HepG2 (cell line): Measurements from ENCODE around the gene ZBTB46. TPM values are rescaled to one million over a fixed set of nuclear protein-coding genes. Genes with fewer than 3 reads are reported as not detected.
A peak's percentile ranks its signal among the peaks of the same experiment; 100 is the strongest.

Source experiments
- ATAC-seq: fragments of 200-7000 bp; cut with Tn5 transposase; 3 replicates; pipeline ENCODE4 v1.9.1; 2020; ENCODE audit warnings: mild to moderate bottlenecking, moderate library complexity
- BruUV-seq: library from RNA; stranded (reverse); fragments of 400-500 nt; replicated peaks from 2 replicates; lab custom pipeline; 2021; lab: Mats Ljungman, UMichigan
- CTCF ChIA-PET: fragments of 300-600 bp; formaldehyde crosslinking; extraction: SDS; loops from one replicate; lab custom pipeline; 2021; ENCODE audit warnings: low total read pairs, inconsistent platforms, low intra/inter-chr PET ratio; lab: Yijun Ruan, JAX
- POLR2A ChIA-PET: fragments of 350-600 bp; sonication (Branson Sonifier 250); formaldehyde crosslinking; loops from one replicate; lab custom pipeline; 2020; ENCODE audit warnings: antibody characterized with exemption, inconsistent platforms; lab: Yijun Ruan, JAX
- DNase-seq: peaks from one replicate; pipeline ENCODE4 v3.0.0-alpha.2; 2015; ENCODE audit warnings: low spot score
- FAIRE-seq: peaks from 3 replicates; lab custom pipeline; 2011; peaks lifted over from hg19 to GRCh38; lab: Jason Lieb, UNC
- H2AFZ ChIP-seq: one replicate; pipeline ENCODE4 v1.6.1; 2011; ENCODE audit warnings: low read length, inconsistent platforms
- H3K27ac ChIP-seq: fragments of 300-600 bp; 3 replicates; pipeline ENCODE4 v1.8.0; 2011; ENCODE audit warnings: mixed run types, mild to moderate bottlenecking, mixed read lengths, low read length, inconsistent platforms; ENCODE audit not compliant: insufficient read depth; ENCODE audit errors: extremely low read length
- H3K27me3 ChIP-seq, 2 experiments: fragments of 200-600 bp in 1 of 2; 2 replicates in 1 of 2; 3 replicates in 1 of 2; pipeline versions ENCODE4 v1.6.0 to v1.8.0; 2011; ENCODE audit warnings: low read length in 2 of 2, mild to moderate bottlenecking in 2 of 2, moderate library complexity in 2 of 2, inconsistent platforms in 1 of 2; ENCODE audit not compliant: insufficient read depth in 2 of 2, control insufficient read depth in 1 of 2
- H3K36me3 ChIP-seq, 2 experiments: fragments of 200-600 bp in 1 of 2; replicated peaks in 1 of 2; 2 replicates in 1 of 2; 3 replicates in 1 of 2; pipeline versions ENCODE4 v1.5.1 to v1.8.0; 2011; ENCODE audit warnings: low read length in 2 of 2, inconsistent platforms in 1 of 2; ENCODE audit not compliant: insufficient read depth in 2 of 2, control insufficient read depth in 1 of 2
- H3K4me1 ChIP-seq: 2 replicates; pipeline ENCODE4 v1.5.1; 2012; ENCODE audit warnings: low read length, inconsistent platforms; ENCODE audit not compliant: insufficient read depth
- H3K4me2 ChIP-seq: 2 replicates; pipeline ENCODE4 v1.6.0; 2011; ENCODE audit warnings: low read depth, low read length, inconsistent platforms
- H3K4me3 ChIP-seq, 3 experiments: fragments of 200-600 bp in 1 of 3; sonication (generic), shearing (Covaris generic) in 1 of 3; replicated peaks in 1 of 3; 2 replicates each; pipeline ENCODE4 v1.5.1; 2011 to 2016; ENCODE audit warnings: low read length in 3 of 3, inconsistent platforms in 2 of 3, low read depth in 2 of 3, mild to moderate bottlenecking in 2 of 3, control low read depth in 1 of 3, mixed read lengths in 1 of 3; ENCODE audit not compliant: insufficient read depth in 1 of 3
- H3K79me2 ChIP-seq: one replicate; pipeline ENCODE4 v1.6.1; 2011; ENCODE audit warnings: low read length, inconsistent platforms; ENCODE audit not compliant: insufficient read depth
- H3K9ac ChIP-seq: 2 replicates; pipeline ENCODE4 v1.6.0; 2011; ENCODE audit warnings: mild to moderate bottlenecking, low read depth, low read length, inconsistent platforms; ENCODE audit not compliant: insufficient read depth
- H3K9me3 ChIP-seq: 2 replicates; pipeline ENCODE4 v1.5.1; 2012; ENCODE audit warnings: mild to moderate bottlenecking, low read length
- H4K20me1 ChIP-seq: 2 replicates; pipeline ENCODE4 v1.6.0; 2011; ENCODE audit warnings: inconsistent platforms, mild to moderate bottlenecking, low read length, moderate library complexity; ENCODE audit not compliant: insufficient read depth
- AKAP8 ChIP-seq: sonication (generic); formaldehyde crosslinking; IDR thresholded peaks from 2 replicates; pipeline ENCODE4 v1.5.1; 2020; ENCODE audit warnings: mild to moderate bottlenecking, missing genetic modification reagents
- HNRNPK ChIP-seq: fragments of 200-400 bp; formaldehyde crosslinking; IDR thresholded peaks from 2 replicates; pipeline ENCODE4 v1.6.1; 2018; ENCODE audit warnings: low read length, low read depth, moderate library complexity, mild to moderate bottlenecking; ENCODE audit not compliant: poor library complexity, severe bottlenecking
- IKZF4 ChIP-seq: sonication (generic); formaldehyde crosslinking; IDR thresholded peaks from 2 replicates; pipeline ENCODE4 v1.5.1; 2020; ENCODE audit warnings: borderline replicate concordance, mild to moderate bottlenecking, low read depth, missing genetic modification reagents; ENCODE audit errors: not compliant biosample characterization
- MEIS2 ChIP-seq: sonication (generic); formaldehyde crosslinking; IDR thresholded peaks from 2 replicates; pipeline ENCODE4 v1.9.0; 2021; ENCODE audit warnings: mild to moderate bottlenecking, missing genetic modification reagents
- NCOA5 ChIP-seq: sonication (generic); formaldehyde crosslinking; IDR thresholded peaks from 2 replicates; pipeline ENCODE4 v1.4.0; 2020; ENCODE audit warnings: missing genetic modification reagents
- NR1H2 ChIP-seq: sonication (generic); formaldehyde crosslinking; IDR thresholded peaks from 2 replicates; pipeline ENCODE4 v1.8.1; 2022; ENCODE audit warnings: low read depth, missing genetic modification reagents, borderline replicate concordance
- TMF1 ChIP-seq: sonication (generic); formaldehyde crosslinking; IDR thresholded peaks from 2 replicates; pipeline ENCODE4 v1.8.1; 2022; ENCODE audit warnings: low read depth, missing genetic modification reagents
- UBTF ChIP-seq: sonication (generic); formaldehyde crosslinking; IDR thresholded peaks from 2 replicates; pipeline ENCODE4 v1.4.0; 2020; ENCODE audit warnings: mild to moderate bottlenecking, missing genetic modification reagents
- ZBTB42 ChIP-seq: sonication (generic); formaldehyde crosslinking; IDR thresholded peaks from 2 replicates; pipeline ENCODE4 v1.5.0; 2020; ENCODE audit warnings: mild to moderate bottlenecking, missing genetic modification reagents
- ZBTB7A ChIP-seq: sonication (generic); formaldehyde crosslinking; IDR thresholded peaks from 2 replicates; pipeline ENCODE4 v1.8.0; 2022; ENCODE audit warnings: mild to moderate bottlenecking, missing genetic modification reagents
- ZFYVE20 ChIP-seq: sonication (generic); formaldehyde crosslinking; IDR thresholded peaks from 2 replicates; pipeline ENCODE4 v1.8.0; 2023; ENCODE audit warnings: low read depth, mild to moderate bottlenecking, moderate library complexity, missing genetic modification reagents, borderline replicate concordance
- ZNF772 ChIP-seq: sonication (generic); formaldehyde crosslinking; IDR thresholded peaks from 2 replicates; pipeline ENCODE4 v1.5.0; 2020; ENCODE audit warnings: mild to moderate bottlenecking, missing genetic modification reagents
- ZNF776 ChIP-seq: sonication (generic); formaldehyde crosslinking; IDR thresholded peaks from 2 replicates; pipeline ENCODE4 v1.4.0; 2020; ENCODE audit warnings: mild to moderate bottlenecking, missing genetic modification reagents
- ZNF788 ChIP-seq: sonication (generic); formaldehyde crosslinking; IDR thresholded peaks from 2 replicates; pipeline ENCODE4 v1.5.0; 2020; ENCODE audit warnings: mild to moderate bottlenecking, missing genetic modification reagents, borderline replicate concordance
- WGBS: methylation state at CpG from one replicate; pipeline ENCODE4 v1.1.6; 2017; ENCODE audit warnings: low lambda C conversion rate; 5-methylcytosine and 5-hydroxymethylcytosine counted together
- in situ Hi-C: cut with HindIII; loops from 2 replicates; pipeline ENCODE4 v1.10.0; 2017; ENCODE audit warnings: low pct_unique_long_range_greater_than_20kb; ENCODE audit not compliant: extremely low pct_ligation_motif_present
- intact Hi-C: fragments of 100-400 bp; cut with micrococcal nuclease; formaldehyde crosslinking; loops from one replicate; pipeline ENCODE4 v1.10.0; 2022; ENCODE audit not compliant: unreplicated experiment
- polyA plus RNA-seq, 8 experiments: library from polyadenylated mRNA; depleted of rRNA in 3 of 8; stranded (reverse) in 7 of 8; unstranded in 1 of 8; fragments of >200 nt; fragmentation: Illumina TruSeq in 4 of 8; extraction: Trizol in 4 of 8; gene quantifications; 2 replicates each; pipeline versions ENCODE4 v1.2.1 to v1.2.3, GENCODE V29; 2011 to 2016; ENCODE audit warnings: low read depth in 4 of 8, missing spikeins in 1 of 8, mixed read lengths in 1 of 8; ENCODE audit not compliant: insufficient read depth in 1 of 8
- total RNA-seq, 5 experiments: library from RNA; depleted of rRNA; stranded (reverse); fragments of >200 nt; fragmentation: Illumina TruSeq; extraction: Trizol; gene quantifications; 2 replicates each; pipeline ENCODE4 v1.2.3, GENCODE V29; 2016; ENCODE audit warnings: low read depth in 1 of 5
- TF ChIP-seq, protein P1 (sequence below): IDR thresholded peaks from 2 replicates; pipeline ENCODE4 v1.6.1; 2016; ENCODE audit warnings: missing compliant biosample characterization, missing genetic modification reagents, borderline replicate concordance
- TF ChIP-seq, protein P2 (sequence below): sonication (generic); formaldehyde crosslinking; IDR thresholded peaks from 2 replicates; pipeline ENCODE4 v1.8.1; 2023; ENCODE audit warnings: mild to moderate bottlenecking, missing genetic modification reagents
- TF ChIP-seq, protein P3 (sequence below): sonication (generic); formaldehyde crosslinking; IDR thresholded peaks from 2 replicates; pipeline ENCODE4 v1.4.0; 2020; ENCODE audit warnings: missing genetic modification reagents, borderline replicate concordance

Gene ZBTB46
- total and polyA plus RNA-seq, 2 of the 13 experiments (the other 11 are each of a cell fraction or from before 2014, with no cell fraction given): 1.6 to 13.5 TPM

DNA sequence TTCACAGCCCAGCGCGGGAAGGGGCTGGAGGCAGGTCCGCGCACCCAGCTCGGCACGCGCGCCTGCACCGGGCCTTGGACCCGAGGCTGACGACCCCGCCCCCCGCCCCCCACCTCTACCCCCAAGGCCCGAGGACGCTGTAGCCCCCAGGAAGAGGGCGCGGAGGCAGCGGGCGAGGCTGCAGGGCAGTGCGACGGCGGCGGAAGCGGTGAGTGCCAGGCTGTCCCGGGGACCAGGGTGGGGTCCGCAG is 93.4 kb downstream of the ZBTB46 start:
- Histone ChIP-seq H3K27ac (peak overlapping the region; percentile 93), H3K9me3 (no peaks in the 10 kb centered on the region), H3K79me2 (peaks cover 32% of the 10 kb centered on the region), H3K4me1 (peaks cover 56% of the 10 kb centered on the region), H2AFZ (no peak overlapping the region), H3K36me3 (peaks cover 31 to 41% of the 10 kb centered on the region in 2 experiments), H3K9ac (peak overlapping the region; percentile 72), H3K27me3 (no peaks in the 10 kb centered on the region), H3K4me3 (peak overlapping the region; percentile 46 to 93 (median 85); a peak in 5 of 6 replicates), H3K4me2 (peak overlapping the region; percentile 90), H4K20me1 (no peaks in the 10 kb centered on the region)
- no TSS peak for BruUV-seq
- intact Hi-C loops: loop anchor here (5.0 kb wide), 1 partner anchor 200 kb away; the partner anchor contains the start of gene PTK6
- ChIA-PET CTCF (interaction anchor here (2.5 kb wide), 1 partner anchor 30 kb away, joined by 8 read pairs; the partner anchor contains the start of genes ARFRP1 and ZGPAT), POLR2A (interaction anchor here (0.5 to 7.3 kb wide), 22 partner anchors 10 to 298 kb away, joined by 3 to 190 read pairs (median 4); partner anchors contain the start of genes ARFRP1, C20orf204, GMEB2 and RTEL1)
- in situ Hi-C loops: no loop called here
- DNase-seq (no peak), FAIRE-seq (no peak), ATAC-seq (no peak)
- WGBS: 4% methylated on average over 14 of the region's 26 CpGs
- peak; percentile 24 for TF ChIP-seq HNRNPK
- TF ChIP-seq ZBTB42: 0 out of 2 replicates have a peak, but pooled peaks have one; percentile 19
- TF ChIP-seq, protein P1, sequence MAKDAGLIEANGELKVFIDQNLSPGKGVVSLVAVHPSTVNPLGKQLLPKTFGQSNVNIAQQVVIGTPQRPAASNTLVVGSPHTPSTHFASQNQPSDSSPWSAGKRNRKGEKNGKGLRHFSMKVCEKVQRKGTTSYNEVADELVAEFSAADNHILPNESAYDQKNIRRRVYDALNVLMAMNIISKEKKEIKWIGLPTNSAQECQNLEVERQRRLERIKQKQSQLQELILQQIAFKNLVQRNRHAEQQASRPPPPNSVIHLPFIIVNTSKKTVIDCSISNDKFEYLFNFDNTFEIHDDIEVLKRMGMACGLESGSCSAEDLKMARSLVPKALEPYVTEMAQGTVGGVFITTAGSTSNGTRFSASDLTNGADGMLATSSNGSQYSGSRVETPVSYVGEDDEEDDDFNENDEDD: peak; percentile 97
- peak; percentile 73 for TF ChIP-seq IKZF4 (CRISPR knock-in tag)
- TF ChIP-seq NCOA5: 0 out of 2 replicates have a peak, but pooled peaks have one; percentile 11
- no peak for TF ChIP-seq UBTF (CRISPR knock-in tag)
- TF ChIP-seq MEIS2 (CRISPR knock-in tag): peak; percentile 57; the same call in 1 of the 2 replicates
- TF ChIP-seq, protein P2, sequence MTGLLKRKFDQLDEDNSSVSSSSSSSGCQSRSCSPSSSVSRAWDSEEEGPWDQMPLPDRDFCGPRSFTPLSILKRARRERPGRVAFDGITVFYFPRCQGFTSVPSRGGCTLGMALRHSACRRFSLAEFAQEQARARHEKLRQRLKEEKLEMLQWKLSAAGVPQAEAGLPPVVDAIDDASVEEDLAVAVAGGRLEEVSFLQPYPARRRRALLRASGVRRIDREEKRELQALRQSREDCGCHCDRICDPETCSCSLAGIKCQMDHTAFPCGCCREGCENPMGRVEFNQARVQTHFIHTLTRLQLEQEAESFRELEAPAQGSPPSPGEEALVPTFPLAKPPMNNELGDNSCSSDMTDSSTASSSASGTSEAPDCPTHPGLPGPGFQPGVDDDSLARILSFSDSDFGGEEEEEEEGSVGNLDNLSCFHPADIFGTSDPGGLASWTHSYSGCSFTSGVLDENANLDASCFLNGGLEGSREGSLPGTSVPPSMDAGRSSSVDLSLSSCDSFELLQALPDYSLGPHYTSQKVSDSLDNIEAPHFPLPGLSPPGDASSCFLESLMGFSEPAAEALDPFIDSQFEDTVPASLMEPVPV (CRISPR knock-in tag): 0 out of 2 replicates have a peak, but pooled peaks have one; percentile 13
- peak; percentile 72 for TF ChIP-seq ZBTB7A (CRISPR knock-in tag)
- 0 out of 2 replicates have a peak, but pooled peaks have one; percentile 79 for TF ChIP-seq ZNF772 (CRISPR knock-in tag)
- TF ChIP-seq, protein P3, sequence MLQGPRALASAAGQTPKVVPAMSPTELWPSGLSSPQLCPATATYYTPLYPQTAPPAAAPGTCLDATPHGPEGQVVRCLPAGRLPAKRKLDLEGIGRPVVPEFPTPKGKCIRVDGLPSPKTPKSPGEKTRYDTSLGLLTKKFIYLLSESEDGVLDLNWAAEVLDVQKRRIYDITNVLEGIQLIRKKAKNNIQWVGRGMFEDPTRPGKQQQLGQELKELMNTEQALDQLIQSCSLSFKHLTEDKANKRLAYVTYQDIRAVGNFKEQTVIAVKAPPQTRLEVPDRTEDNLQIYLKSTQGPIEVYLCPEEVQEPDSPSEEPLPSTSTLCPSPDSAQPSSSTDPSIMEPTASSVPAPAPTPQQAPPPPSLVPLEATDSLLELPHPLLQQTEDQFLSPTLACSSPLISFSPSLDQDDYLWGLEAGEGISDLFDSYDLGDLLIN (CRISPR knock-in tag): no peak; the same call in 1 of the 2 replicates
- no peak for TF ChIP-seq AKAP8 (CRISPR knock-in tag)
- TF ChIP-seq ZNF788 (CRISPR knock-in tag): 0 out of 2 replicates have a peak, but pooled peaks have one; percentile 25
- 0 out of 2 replicates have a peak, but pooled peaks have one; percentile 60 for TF ChIP-seq ZFYVE20 (CRISPR knock-in tag)
- peak; percentile 3 for TF ChIP-seq NR1H2 (CRISPR knock-in tag)
- TF ChIP-seq ZNF776 (CRISPR knock-in tag): 0 out of 2 replicates have a peak, but pooled peaks have one; percentile 2
- TF ChIP-seq TMF1 (CRISPR knock-in tag): 0 out of 2 replicates have a peak, but pooled peaks have one; percentile 94
